Measurements from ENCODE around the gene LRRC23. TPM values are rescaled to one million over a fixed set of nuclear protein-coding genes. Genes with fewer than 3 reads are reported as not detected.

Gene LRRC23
- total and polyA plus RNA-seq, 4 donors = 29.6 to 61.0 (median 42.1) TPM

DNA sequence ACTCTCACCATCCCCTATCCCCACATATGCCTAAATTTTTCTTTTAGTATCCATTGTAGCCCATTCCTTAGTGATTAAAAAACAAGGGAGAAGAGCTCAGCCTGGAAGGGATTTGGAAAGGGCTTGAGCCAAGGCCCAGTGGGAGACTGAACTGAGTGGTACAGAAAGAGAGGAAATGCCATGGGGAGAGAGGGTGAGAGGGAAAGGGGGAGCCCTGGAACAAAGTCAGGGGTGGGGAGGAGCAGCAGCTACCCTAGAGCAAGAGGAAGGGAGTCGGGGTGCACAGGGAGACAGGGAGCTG lies 20.6 kb downstream of the LRRC23 start:
- H3K27me3 ChIP-seq (ENCODE audit: control insufficient read depth in 3 of 3, insufficient read depth in 3 of 3, low read length in 2 of 3) = no peaks in the 10 kb centered on the region
- peaks cover 0 to 6% (median 2%) of the 10 kb centered on the region in 4 donors for H3K36me3 ChIP-seq (ENCODE audit: control insufficient read depth in 4 of 4, insufficient read depth in 4 of 4, low read length in 4 of 4)
- H3K27ac ChIP-seq (ENCODE audit: low read depth in 1 of 2, low read length in 1 of 2) = peak overlapping the region; percentile 85 to 89
- 26 to 41% methylated on average over 1 of the region's 1 CpG for WGBS, 2 donors
- H3K4me1 ChIP-seq (ENCODE audit: control insufficient read depth in 5 of 5, insufficient read depth in 5 of 5, low read length in 5 of 5) = peaks cover 12 to 48% (median 24%) of the 10 kb centered on the region in 5 donors
- H3K4me3 ChIP-seq = no peak overlapping the region
- ATAC-seq (ENCODE audit: insufficient read depth, low FRiP score) (no peak), DNase-seq (peak in 1 of 3 donors; percentile 69)
- H3K9ac ChIP-seq (ENCODE audit: insufficient read depth in 1 of 2, low read length in 2 of 2) = peak overlapping the region in 1 of 2 donors; percentile 85
- H3K9me3 ChIP-seq (ENCODE audit: control insufficient read depth in 4 of 4, insufficient read depth in 3 of 4, low read length in 3 of 4) = no peaks in the 10 kb centered on the region
- no peak for TF ChIP-seq CTCF (IDR thresholded peaks at IDR 0.05; ENCODE audit: control extremely low read depth, extremely low read depth)

DNA sequence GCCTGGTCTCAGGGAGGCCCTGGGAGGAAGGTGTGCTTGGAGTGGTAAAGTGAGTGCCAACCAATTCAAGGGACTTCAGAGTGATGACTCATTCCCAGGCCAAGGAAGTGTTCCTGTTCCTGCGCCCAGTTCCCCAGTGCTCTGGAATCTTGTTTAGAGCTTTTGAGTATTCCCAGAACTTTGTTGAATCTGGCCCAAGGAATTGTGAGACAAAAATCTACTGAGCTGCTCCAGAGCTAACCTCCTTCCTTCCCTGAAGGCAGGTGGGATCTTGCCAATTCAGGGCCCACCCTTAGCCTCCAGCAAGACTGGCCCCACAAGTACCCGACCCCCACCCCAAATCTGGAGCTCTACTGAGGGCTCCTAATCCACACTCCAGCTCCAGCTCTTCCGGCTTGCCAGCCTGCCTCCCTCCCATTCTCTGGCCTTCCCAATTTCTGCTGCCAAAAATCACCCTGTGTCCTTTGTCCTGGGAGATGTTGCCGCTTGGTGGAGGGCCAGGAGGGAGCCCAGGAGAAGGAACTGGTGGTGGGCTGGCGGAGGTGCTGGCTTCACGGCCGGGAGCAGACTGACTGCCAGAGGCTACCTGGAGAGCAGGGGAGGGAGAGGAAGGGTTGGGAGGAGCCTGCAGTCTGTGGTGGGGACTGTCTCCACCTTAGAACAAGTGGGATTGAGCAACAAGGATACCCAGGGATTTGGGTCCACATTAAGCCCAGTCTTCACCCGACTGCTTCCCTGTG lies 21.1 kb downstream of the LRRC23 start:
- Histone ChIP-seq H3K4me1 (ENCODE audit: control insufficient read depth in 5 of 5, insufficient read depth in 5 of 5, low read length in 5 of 5) (peaks cover 12 to 50% (median 25%) of the 10 kb centered on the region in 5 donors), H3K27ac (ENCODE audit: low read depth in 1 of 2, low read length in 1 of 2) (peak overlapping the region; percentile 85 to 89), H3K9ac (ENCODE audit: insufficient read depth in 1 of 2, low read length in 2 of 2) (peak overlapping the region; percentile 59 to 85), H3K9me3 (ENCODE audit: control insufficient read depth in 4 of 4, insufficient read depth in 3 of 4, low read length in 3 of 4) (no peaks in the 10 kb centered on the region), H3K36me3 (ENCODE audit: control insufficient read depth in 4 of 4, insufficient read depth in 4 of 4, low read length in 4 of 4) (peaks cover 0 to 6% (median 2%) of the 10 kb centered on the region in 4 donors), H3K27me3 (ENCODE audit: control insufficient read depth in 3 of 3, insufficient read depth in 3 of 3, low read length in 2 of 3) (no peaks in the 10 kb centered on the region), H3K4me3 (peak overlapping the region; percentile 31)
- TF ChIP-seq CTCF (IDR thresholded peaks at IDR 0.05; ENCODE audit: control extremely low read depth, extremely low read depth) = no peak
- DNase-seq (peak; percentile 83 to 94 (median 93)), ATAC-seq (ENCODE audit: insufficient read depth, low FRiP score) (peak; percentile 60)
- WGBS, 2 donors = 23 to 51% methylated on average over 8 of the region's 8 CpGs

DNA sequence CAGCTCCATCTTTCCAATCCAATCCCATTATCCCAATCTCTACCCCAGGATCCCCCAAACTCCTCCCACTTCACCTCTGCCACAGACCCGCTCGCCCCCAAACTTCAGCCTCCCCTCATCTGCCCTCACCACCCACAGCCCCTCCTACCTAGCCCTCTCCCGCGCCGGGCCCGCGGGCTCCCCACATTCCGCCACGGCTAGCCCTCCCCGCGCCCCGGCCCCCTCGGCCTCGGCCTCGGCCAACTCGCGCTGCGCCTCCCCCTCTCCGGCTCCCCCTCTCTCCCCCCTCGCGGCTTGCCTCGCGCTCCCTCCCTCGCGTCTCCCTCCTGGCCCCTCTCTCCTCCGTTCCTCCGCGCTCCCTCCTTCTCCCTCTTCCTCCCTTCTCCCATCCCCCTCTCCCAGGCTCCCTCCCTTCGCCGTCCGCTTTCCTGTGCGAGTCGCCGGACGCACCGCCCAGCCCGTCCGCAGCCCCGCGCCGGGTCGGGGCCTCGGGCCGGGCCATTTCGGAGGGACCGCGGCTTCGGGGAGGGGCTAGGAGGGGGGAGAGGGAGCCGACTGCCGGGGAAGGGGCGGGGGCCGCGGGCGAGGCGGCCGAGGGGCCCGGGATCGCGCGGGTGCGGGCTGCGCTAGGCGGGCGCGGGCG lies 22.9 kb downstream of the LRRC23 start, which contains the start of gene ATN1:
ATN1 (plus strand) TSS at position 581 of the 643 bp plus-strand sequence. CDS start 6,043 bp downstream, outside the sequence.
- TF ChIP-seq CTCF (IDR thresholded peaks at IDR 0.05; ENCODE audit: control extremely low read depth, extremely low read depth) = no peak
- ATAC-seq (ENCODE audit: insufficient read depth, low FRiP score) (peak; percentile 12), DNase-seq (peak; percentile 92 to 96 (median 95))
- Histone ChIP-seq H3K4me1 (ENCODE audit: control insufficient read depth in 5 of 5, insufficient read depth in 5 of 5, low read length in 5 of 5) (peaks cover 12 to 50% (median 28%) of the 10 kb centered on the region in 5 donors), H3K4me3 (peak within 1 kb of the TSS; percentile 68), H3K9me3 (ENCODE audit: control insufficient read depth in 4 of 4, insufficient read depth in 3 of 4, low read length in 3 of 4) (no peaks in the 10 kb centered on the region), H3K27me3 (ENCODE audit: control insufficient read depth in 3 of 3, insufficient read depth in 3 of 3, low read length in 2 of 3) (no peaks in the 10 kb centered on the region), H3K27ac (ENCODE audit: low read depth in 1 of 2, low read length in 1 of 2) (peak within 1 kb of the TSS; percentile 89 to 97), H3K9ac (ENCODE audit: insufficient read depth in 1 of 2, low read length in 2 of 2) (peak within 1 kb of the TSS; percentile 78 to 89), H3K36me3 (ENCODE audit: control insufficient read depth in 4 of 4, insufficient read depth in 4 of 4, low read length in 4 of 4) (peaks cover 0 to 6% (median 0%) of the 10 kb centered on the region in 4 donors)
- WGBS, 2 donors = 1% methylated on average over 60 to 66 of the region's 66 CpGs

Data from lung (tissue), 12 donors.